K562 (cell line): ENCODE measurements around the gene MAD1L1. TPM values are rescaled to one million over a fixed set of nuclear protein-coding genes. Genes with fewer than 3 reads are reported as not detected.
A peak's percentile ranks its signal among the peaks of the same experiment; 100 is the strongest.

Experiments
- FOXO4 ChIP-seq: fragments of 450-650 bp; formaldehyde crosslinking; IDR thresholded peaks from 2 replicates; pipeline ENCODE4 v1.4.0; 2020; ENCODE audit warnings: mild to moderate bottlenecking, moderate library complexity
- HBP1 ChIP-seq: fragments of 450-650 bp; formaldehyde crosslinking; IDR thresholded peaks from 2 replicates; pipeline ENCODE4 v1.4.0; 2022; ENCODE audit warnings: missing genetic modification characterization
- IFI16 ChIP-seq: fragments of 250-450 bp; sonication (Bioruptor Pico); IDR thresholded peaks from 2 replicates; pipeline ENCODE4 v2.1.2; 2022; ENCODE audit warnings: mild to moderate bottlenecking, inconsistent platforms
- RCOR1 ChIP-seq, 2 experiments: IDR thresholded peaks; 2 replicates each; pipeline ENCODE4 v1.6.1; 2012; ENCODE audit warnings: low read depth in 2 of 2, low read length in 2 of 2, borderline replicate concordance in 1 of 2, improper control_type of control experiment in 1 of 2
- THRA ChIP-seq: fragments of 450-650 bp; IDR thresholded peaks from 2 replicates; pipeline ENCODE4 v1.6.1; 2017; ENCODE audit warnings: mild to moderate bottlenecking, moderate library complexity
- U2AF2 ChIP-seq: fragments of 200-400 bp; formaldehyde crosslinking; optimal IDR thresholded peaks from 2 replicates; pipeline ENCODE3; 2017; ENCODE audit warnings: low read depth, mild to moderate bottlenecking, low read length
- ZBED1 ChIP-seq: IDR thresholded peaks from 2 replicates; pipeline ENCODE4 v1.6.1; 2014
- ZBTB33 ChIP-seq: sonication (generic); formaldehyde crosslinking; IDR thresholded peaks from 2 replicates; pipeline ENCODE4 v1.8.1; 2023; ENCODE audit warnings: mild to moderate bottlenecking, missing genetic modification reagents
- ZBTB8A ChIP-seq: fragments of 450-650 bp; IDR thresholded peaks from 2 replicates; pipeline ENCODE4 v1.6.1; 2018; ENCODE audit warnings: mild to moderate bottlenecking, moderate library complexity; ENCODE audit not compliant: partially characterized antibody
- ZMIZ1 ChIP-seq, 2 experiments: fragments of 150-350 bp in 1 of 2; IDR thresholded peaks; 2 replicates each; pipeline ENCODE4 v1.6.1; 2012 to 2016; ENCODE audit warnings: low read depth in 2 of 2, low read length in 2 of 2, mild to moderate bottlenecking in 1 of 2, moderate library complexity in 1 of 2
- ZNF212 ChIP-seq: fragments of 450-650 bp; formaldehyde crosslinking; IDR thresholded peaks from 2 replicates; pipeline ENCODE4 v1.4.0; 2020; ENCODE audit warnings: mild to moderate bottlenecking
- ZNF395 ChIP-seq: fragments of 200-800 bp; sonication (Bioruptor generic); IDR thresholded peaks from 2 replicates; pipeline ENCODE4 v1.6.1; 2017; ENCODE audit warnings: missing genetic modification characterization, missing compliant biosample characterization
- ZNF431 ChIP-seq: sonication (generic); formaldehyde crosslinking; IDR thresholded peaks from 2 replicates; pipeline ENCODE4 v1.8.0; 2022; ENCODE audit warnings: mild to moderate bottlenecking, missing genetic modification reagents
- ZNF445 ChIP-seq: fragments of 250-450 bp; sonication (Bioruptor Pico); IDR thresholded peaks from 2 replicates; pipeline ENCODE4 v1.4.0; 2020; ENCODE audit warnings: low read depth, mild to moderate bottlenecking, moderate library complexity
- polyA plus RNA-seq, 8 experiments: library from polyadenylated mRNA; depleted of rRNA in 4 of 8; stranded (reverse) in 5 of 8; unstranded in 3 of 8; fragments of >200 nt; fragmentation: Nextera tagmentation in 2 of 8; fragmentation: Illumina TruSeq in 1 of 8; extraction: Ambion mirVana in 2 of 8; extraction: Trizol in 1 of 8; gene quantifications; 2 replicates each; pipeline versions ENCODE4 v1.2.1 to v1.2.3, GENCODE V29; 2011 to 2014; ENCODE audit warnings: inconsistent platforms in 1 of 8, missing spikeins in 1 of 8
- total RNA-seq, 7 experiments: library from RNA; depleted of rRNA in 6 of 7; stranded (reverse); fragments of >200 nt in 6 of 7; fragmentation: Illumina TruSeq in 2 of 7; extraction: Trizol in 2 of 7; gene quantifications; 2 replicates each; pipeline versions ENCODE4 v1.2.1 to v1.2.3, GENCODE V29; 2011 to 2021; ENCODE audit warnings: low replicate concordance in 1 of 7

The MAD1L1 gene
- total and polyA plus RNA-seq, 9 of the 15 experiments (the other 6 are each of a cell fraction or from before 2014, with no cell fraction given), result 1.7 to 89.7 (median 18.0) TPM

- no peak for TF ChIP-seq ZNF445 (CRISPR knock-in tag)
- TF ChIP-seq ZBTB33 (CRISPR knock-in tag), result 0 out of 2 replicates have a peak, but pooled peaks have one; percentile 16
- TF ChIP-seq ZNF212 (CRISPR knock-in tag), result no peak
- no peak for TF ChIP-seq U2AF2
- TF ChIP-seq ZNF395, result no peak
- peak; percentile 71; the same call in 1 of the 2 replicates for TF ChIP-seq HBP1
- 0 out of 2 replicates have a peak, but pooled peaks have one; percentile 22 for TF ChIP-seq ZNF431 (CRISPR knock-in tag)
- no peak for TF ChIP-seq RCOR1 (IDR thresholded peaks at IDR 0.05; ENCODE audit: borderline replicate concordance in 1 of 2, low read depth in 2 of 2, low read length in 2 of 2)
- TF ChIP-seq ZMIZ1 (IDR thresholded peaks at IDR 0.05; ENCODE audit: low read depth in 2 of 2, low read length in 2 of 2), result 0 out of 4 replicates have a peak, but pooled peaks of 1 of the 2 experiments have one; percentile 33
- TF ChIP-seq ZBTB8A, result no peak
- TF ChIP-seq ZBED1, result no peak
- no peak for TF ChIP-seq THRA
- TF ChIP-seq FOXO4 (CRISPR knock-in tag), result no peak
- TF ChIP-seq IFI16 (CRISPR knock-in tag), result no peak
Measured at GRCh38 chr7:2241580-2242540, 9.1 kb upstream of the MAD1L1 start, which contains the start of the genes MRM2 and NUDT1 (continued).
